Heart left ventricle (tissue), 13 donors: ENCODE measurements around the gene SUPT6H.

ENCODE experiments used
- POLR2A ChIP-seq, 2 donors: fragments of 450-650 bp; IDR thresholded peaks; one replicate each; pipeline ENCODE4 v1.6.1; 2017; ENCODE audit warnings: antibody characterized with exemption in 2 of 2, mild to moderate bottlenecking in 2 of 2, moderate library complexity in 2 of 2
- TF ChIP-seq, protein P1 (sequence below), 12 donors: fragments of 200-600 bp; sonication (generic) in 4 of 12; IDR thresholded peaks; one replicate each; pipeline versions ENCODE4 v1.5.0 to v1.8.0; 2018 to 2022; ENCODE audit warnings: antibody characterized with exemption in 12 of 12, mild to moderate bottlenecking in 5 of 12
- donor health status: ischemic (EF 13 %, LVEDD 7.1; RV severe dilation, severe dysfunction).
- donor health status: DM: no; HTN: yes; CAD: no.
- donor health status: DM: no; HTN: no; CAD: no.
- donor health status: ischemic (EF 25% LVEDD 6.9; RV normal size, moderate dysfunction).
- donor health status: ischemic (EF 25% LVEDD 5.7; RV mildly dilated, moderate dysfunction).
- donor health status: ischemic (EF 35%, LVEDD 5.7; RV mildly dilated, moderate dysfunction).
- donor health status: nonischemic (EF 11% LVEDD 7.7; RV severe dilation, severe dysfunction).
- donor health status: DM: yes; HTN: yes; CAD: no.
- donor health status: PGD.
- donor health status: ischemic (EF 29% LVEDD 5.4; RV normal size, mild dysfunction).
- donor health status: nonischemic (EF 23%, LVEDD 6.1; RV moderate dilation, normal function).

DNA sequence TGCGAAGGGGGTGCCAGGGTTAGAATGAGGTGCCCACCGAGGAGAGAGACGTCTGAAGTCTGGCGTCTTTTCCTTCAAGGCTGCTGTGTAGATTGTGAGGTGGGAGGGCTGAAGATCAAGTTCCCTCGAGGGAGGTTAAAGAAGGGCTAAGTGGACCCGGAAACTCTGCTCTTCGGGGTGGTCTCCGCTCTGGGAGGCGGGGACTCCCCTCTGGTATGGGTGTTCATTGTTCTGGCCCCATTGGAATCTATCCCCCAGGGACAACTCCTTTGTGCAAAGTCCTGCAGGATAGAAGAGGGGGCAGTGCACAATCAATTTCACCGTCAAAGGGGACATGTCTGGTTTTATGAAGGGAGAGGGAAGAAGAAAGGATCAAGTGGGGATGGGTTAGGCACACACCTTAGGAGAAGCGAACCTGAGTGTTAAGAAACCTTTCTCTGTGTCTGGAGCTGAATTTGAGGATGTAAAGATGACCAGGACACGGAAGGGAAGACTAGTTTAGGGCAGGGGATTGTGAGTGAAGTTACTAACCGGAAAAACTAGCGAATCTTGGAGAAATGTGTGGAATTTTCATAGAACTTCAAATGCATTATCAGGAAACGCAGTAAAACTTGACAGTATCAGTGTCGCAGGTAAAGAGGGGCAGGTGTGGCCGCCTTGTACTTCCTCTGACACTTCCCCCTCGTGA, 56.5 kb downstream of the SUPT6H start:
- TF ChIP-seq, protein P1, sequence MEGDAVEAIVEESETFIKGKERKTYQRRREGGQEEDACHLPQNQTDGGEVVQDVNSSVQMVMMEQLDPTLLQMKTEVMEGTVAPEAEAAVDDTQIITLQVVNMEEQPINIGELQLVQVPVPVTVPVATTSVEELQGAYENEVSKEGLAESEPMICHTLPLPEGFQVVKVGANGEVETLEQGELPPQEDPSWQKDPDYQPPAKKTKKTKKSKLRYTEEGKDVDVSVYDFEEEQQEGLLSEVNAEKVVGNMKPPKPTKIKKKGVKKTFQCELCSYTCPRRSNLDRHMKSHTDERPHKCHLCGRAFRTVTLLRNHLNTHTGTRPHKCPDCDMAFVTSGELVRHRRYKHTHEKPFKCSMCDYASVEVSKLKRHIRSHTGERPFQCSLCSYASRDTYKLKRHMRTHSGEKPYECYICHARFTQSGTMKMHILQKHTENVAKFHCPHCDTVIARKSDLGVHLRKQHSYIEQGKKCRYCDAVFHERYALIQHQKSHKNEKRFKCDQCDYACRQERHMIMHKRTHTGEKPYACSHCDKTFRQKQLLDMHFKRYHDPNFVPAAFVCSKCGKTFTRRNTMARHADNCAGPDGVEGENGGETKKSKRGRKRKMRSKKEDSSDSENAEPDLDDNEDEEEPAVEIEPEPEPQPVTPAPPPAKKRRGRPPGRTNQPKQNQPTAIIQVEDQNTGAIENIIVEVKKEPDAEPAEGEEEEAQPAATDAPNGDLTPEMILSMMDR (IDR thresholded peaks at IDR 0.05) = no peak
- no peak for TF ChIP-seq POLR2A (IDR thresholded peaks at IDR 0.05)
